ENCODE data around the gene ZNF497.
"Not testable (repeated sequence)": the region's sequence is repeated elsewhere in the genome, so short reads cannot be mapped to it uniquely, and the experiment has no call there.

Gene ZNF497

GRCh38 chr19:58350871-58351557, 11.5 kb downstream of the ZNF497 start:
- no peaks in the 10 kb centered on the region for H3K36me3 ChIP-seq (replicated peaks; ENCODE audit: insufficient read depth, low read length)
- no peaks in the 10 kb centered on the region for H3K79me2 ChIP-seq (ENCODE audit: low read length)
- TF ChIP-seq EZH2phosphoT487 (IDR thresholded peaks at IDR 0.05; ENCODE audit: low read length) (no peak), EZH2 (optimal IDR thresholded peaks at IDR 0.05; ENCODE audit: low read depth, low read length) (no peak), CTCF (IDR thresholded peaks at IDR 0.05; ENCODE audit: low read length) (no peak)
- H3F3A ChIP-seq (ENCODE audit: insufficient read depth, low read length) = no peaks in the 10 kb centered on the region
- no peaks in the 10 kb centered on the region for H3K27me3 ChIP-seq (replicated peaks; ENCODE audit: insufficient read depth, low read length)
- H3K9ac ChIP-seq (ENCODE audit: low read length) = no peak overlapping the region
- no peaks in the 10 kb centered on the region for H3K4me1 ChIP-seq (ENCODE audit: low read length)
- H3K4me2 ChIP-seq (ENCODE audit: low read depth, low read length) = no peak overlapping the region
- no peak for DNase-seq
- no peaks in the 10 kb centered on the region for H3K9me2 ChIP-seq (replicated peaks; ENCODE audit: insufficient read depth, low read length)
- no peak overlapping the region for H3K4me3 ChIP-seq (ENCODE audit: low read length)
- no peaks in the 10 kb centered on the region for H4K20me1 ChIP-seq (ENCODE audit: insufficient read depth, low read length)
- H3K27ac ChIP-seq (ENCODE audit: low read length) = no peak overlapping the region
- no peak overlapping the region for H2AFZ ChIP-seq (ENCODE audit: low read length)
- no peaks in the 10 kb centered on the region for H3K9me3 ChIP-seq (replicated peaks; ENCODE audit: insufficient read depth, low read length)

- no peaks in the 10 kb centered on the region for H3K79me2 ChIP-seq (ENCODE audit: low read length)
- H3K9me2 ChIP-seq (replicated peaks; ENCODE audit: insufficient read depth, low read length) = no peaks in the 10 kb centered on the region
- no peak for TF ChIP-seq EZH2phosphoT487 (IDR thresholded peaks at IDR 0.05; ENCODE audit: low read length)
- no peak for TF ChIP-seq EZH2 (optimal IDR thresholded peaks at IDR 0.05; ENCODE audit: low read depth, low read length)
- no peak for TF ChIP-seq CTCF (IDR thresholded peaks at IDR 0.05; ENCODE audit: low read length)
- H3K36me3 ChIP-seq (replicated peaks; ENCODE audit: insufficient read depth, low read length) = no peaks in the 10 kb centered on the region
- H3K9me3 ChIP-seq (replicated peaks; ENCODE audit: insufficient read depth, low read length) = no peaks in the 10 kb centered on the region
- DNase-seq = no peak
- no peak overlapping the region for H3K4me2 ChIP-seq (ENCODE audit: low read depth, low read length)
- H3K9ac ChIP-seq (ENCODE audit: low read length) = no peak overlapping the region
- no peaks in the 10 kb centered on the region for H4K20me1 ChIP-seq (ENCODE audit: insufficient read depth, low read length)
- H3F3A ChIP-seq (ENCODE audit: insufficient read depth, low read length) = no peaks in the 10 kb centered on the region
- H3K27me3 ChIP-seq (replicated peaks; ENCODE audit: insufficient read depth, low read length) = no peaks in the 10 kb centered on the region
- no peak overlapping the region for H3K27ac ChIP-seq (ENCODE audit: low read length)
- no peak overlapping the region for H2AFZ ChIP-seq (ENCODE audit: low read length)
- no peak overlapping the region for H3K4me3 ChIP-seq (ENCODE audit: low read length)
- no peaks in the 10 kb centered on the region for H3K4me1 ChIP-seq (ENCODE audit: low read length)
Observed at GRCh38 chr19:58350001-58350861, 12.3 kb downstream of the ZNF497 start.

DNA sequence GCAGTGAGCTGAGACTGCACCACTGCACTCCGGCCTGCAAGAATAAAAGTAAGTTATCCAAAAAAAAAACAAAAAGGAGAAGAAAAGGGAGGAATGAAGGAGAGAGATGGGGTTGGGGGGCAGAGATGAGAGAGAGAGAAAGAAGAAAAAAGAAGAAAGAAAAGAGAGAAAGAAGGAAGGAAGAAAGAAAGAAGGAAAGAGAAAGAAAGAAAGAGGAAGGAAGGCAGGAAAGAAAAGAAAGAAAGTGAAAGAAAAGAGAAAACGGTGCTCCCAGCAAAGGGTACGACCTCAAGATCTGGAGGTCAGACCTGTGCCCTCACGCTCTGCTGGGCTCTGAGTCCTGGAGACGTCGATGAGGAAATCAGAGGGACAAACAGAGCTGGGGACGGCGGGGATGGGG, 13.0 kb downstream of the ZNF497 start:
- Histone ChIP-seq H2AFZ (ENCODE audit: low read length) (no peak overlapping the region), H3K4me3 (ENCODE audit: low read length) (no peak overlapping the region), H3K4me1 (ENCODE audit: low read length) (no peaks in the 10 kb centered on the region), H3K9me2 (replicated peaks; ENCODE audit: insufficient read depth, low read length) (no peaks in the 10 kb centered on the region), H3F3A (ENCODE audit: insufficient read depth, low read length) (no peaks in the 10 kb centered on the region), H3K36me3 (replicated peaks; ENCODE audit: insufficient read depth, low read length) (no peaks in the 10 kb centered on the region), H3K9ac (ENCODE audit: low read length) (no peak overlapping the region), H3K4me2 (ENCODE audit: low read depth, low read length) (no peak overlapping the region), H3K27ac (ENCODE audit: low read length) (no peak overlapping the region), H3K27me3 (replicated peaks; ENCODE audit: insufficient read depth, low read length) (no peaks in the 10 kb centered on the region), H3K9me3 (replicated peaks; ENCODE audit: insufficient read depth, low read length) (no peaks in the 10 kb centered on the region), H3K79me2 (ENCODE audit: low read length) (no peaks in the 10 kb centered on the region), H4K20me1 (ENCODE audit: insufficient read depth, low read length) (no peaks in the 10 kb centered on the region)
- no peak for DNase-seq
- TF ChIP-seq CTCF (IDR thresholded peaks at IDR 0.05; ENCODE audit: low read length) = no peak
- no peak for TF ChIP-seq EZH2 (optimal IDR thresholded peaks at IDR 0.05; ENCODE audit: low read depth, low read length)
- TF ChIP-seq EZH2phosphoT487 (IDR thresholded peaks at IDR 0.05; ENCODE audit: low read length) = no peak

- H2AFZ ChIP-seq (ENCODE audit: low read length) = not testable (repeated sequence)
Observed at GRCh38 chr19:58348080-58348479, 14.5 kb downstream of the ZNF497 start.

More at GRCh38 chr19:58348080-58348479, 14.5 kb downstream of the ZNF497 start:
- H3K36me3 ChIP-seq (replicated peaks; ENCODE audit: insufficient read depth, low read length); H3K4me1 ChIP-seq (ENCODE audit: low read length); H3K9me3 ChIP-seq (replicated peaks; ENCODE audit: insufficient read depth, low read length); H3K4me3 ChIP-seq (ENCODE audit: low read length); H4K20me1 ChIP-seq (ENCODE audit: insufficient read depth, low read length); H3K79me2 ChIP-seq (ENCODE audit: low read length); H3K9me2 ChIP-seq (replicated peaks; ENCODE audit: insufficient read depth, low read length); H3K27ac ChIP-seq (ENCODE audit: low read length); H3K27me3 ChIP-seq (replicated peaks; ENCODE audit: insufficient read depth, low read length); H3K4me2 ChIP-seq (ENCODE audit: low read depth, low read length); DNase-seq; H3K9ac ChIP-seq (ENCODE audit: low read length); H3F3A ChIP-seq (ENCODE audit: insufficient read depth, low read length): not testable (repeated sequence)

Data from MM.1S (cell line).